Left lung (tissue), 10 donors: ENCODE results near the gene MMP24. TPM values are rescaled to one million over a fixed set of nuclear protein-coding genes. Genes with fewer than 3 reads are reported as not detected.

Source experiments
- ATAC-seq: fragments of 200-7000 bp; cut with Tn5 transposase; one replicate; pipeline ENCODE4 v1.9.1; 2020; ENCODE audit warnings: moderate library complexity
- DNase-seq, 4 donors: peaks; one replicate each; pipeline ENCODE4 v3.0.0-alpha.2; 2013 to 2020
- H3K27ac ChIP-seq, 2 donors: fragments of 200-600 bp; sonication (generic) in 1 of 2; one replicate each; pipeline versions ENCODE4 v1.5.0 to v1.8.0; 2020 to 2021
- H3K27me3 ChIP-seq, 2 donors: fragments of 200-600 bp; sonication (generic) in 1 of 2; one replicate each; pipeline versions ENCODE4 v1.5.0 to v1.8.0; 2020 to 2021
- H3K36me3 ChIP-seq, 2 donors: fragments of 200-600 bp; sonication (generic) in 1 of 2; one replicate each; pipeline versions ENCODE4 v1.5.0 to v1.8.0; 2020 to 2021
- H3K4me1 ChIP-seq, 2 donors: fragments of 200-600 bp; one replicate each; pipeline ENCODE4 v1.8.0; 2021
- H3K4me3 ChIP-seq, 2 donors: fragments of 200-600 bp; sonication (generic) in 1 of 2; one replicate each; pipeline versions ENCODE4 v1.5.0 to v1.8.0; 2020 to 2021; ENCODE audit warnings: mild to moderate bottlenecking in 1 of 2
- H3K9me3 ChIP-seq, 2 donors: fragments of 200-600 bp; sonication (generic) in 1 of 2; one replicate each; pipeline versions ENCODE4 v1.5.0 to v1.8.0; 2020 to 2021
- intact Hi-C, 2 donors: fragments of 100-400 bp; cut with DNase I; formaldehyde crosslinking; loops; one replicate each; pipeline versions ENCODE4 v1.11.2 to v1.14.2; 2022
- polyA plus RNA-seq, 6 donors: library from polyadenylated mRNA; unstranded; fragments of 120-200 nt; gene quantifications; one replicate each; pipeline ENCODE4 v1.2.1, GENCODE V29; 2013; ENCODE audit not compliant: insufficient read length in 6 of 6
- total RNA-seq, 2 donors: library from RNA; stranded (reverse); fragmentation: NEBNext Ultra II Directional; extraction: Animal tissue kit (Norgen Biotek cat#: 25700); gene quantifications; one replicate each; pipeline ENCODE4 v1.2.1, GENCODE V29; 2021
- TF ChIP-seq, protein P1 (sequence below), 2 donors: fragments of 200-600 bp; sonication (generic) in 1 of 2; IDR thresholded peaks; one replicate each; pipeline versions ENCODE4 v1.5.0 to v1.8.0; 2021; ENCODE audit warnings: antibody characterized with exemption in 2 of 2
- donor health status: DM: no; HTN: yes; CAD: no.
- donor health status: DM: no; HTN: no; CAD: no.

The MMP24 gene
- total and polyA plus RNA-seq, 8 donors = 1.3 to 24.9 (median 1.9) TPM

DNA sequence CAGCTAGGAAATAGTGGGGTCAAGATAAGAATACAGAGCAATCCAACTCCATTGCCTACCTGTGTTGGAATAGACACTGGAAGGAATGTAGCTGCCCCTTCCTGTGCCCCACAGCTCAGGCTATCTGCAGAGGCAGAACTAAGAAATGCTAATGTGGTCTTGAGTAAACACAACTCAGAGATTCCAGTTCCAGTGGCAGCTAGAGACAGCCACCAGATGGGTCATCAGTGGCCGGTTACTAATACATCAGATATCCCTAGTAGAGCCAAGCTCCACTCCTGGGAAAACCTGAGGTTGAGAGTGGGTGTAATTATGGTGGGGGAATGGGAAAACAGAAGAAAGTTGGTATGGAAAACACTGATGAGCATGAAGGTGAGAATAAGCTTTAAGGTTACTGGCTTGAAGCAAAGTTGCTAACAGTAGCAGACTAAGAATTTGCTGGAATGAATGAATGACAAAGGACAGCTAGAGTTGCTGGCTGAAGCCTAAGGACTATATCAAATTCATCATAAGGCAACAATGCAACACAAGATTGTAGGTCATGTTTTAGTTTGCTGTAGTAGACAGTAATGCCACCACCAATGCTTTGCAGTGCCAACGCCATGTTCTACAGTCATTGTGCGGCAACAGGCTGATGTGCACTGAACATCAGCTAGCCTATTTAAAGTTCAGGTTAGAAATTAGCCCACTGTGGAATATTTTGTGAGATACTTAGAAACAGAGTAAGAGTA, 94.1 kb downstream of the MMP24 start:
- Histone ChIP-seq H3K9me3 (no peaks in the 10 kb centered on the region), H3K4me1 (peaks cover under 1 to 11% of the 10 kb centered on the region in 2 donors), H3K27ac (no peak overlapping the region), H3K36me3 (no peaks in the 10 kb centered on the region), H3K4me3 (no peak overlapping the region), H3K27me3 (no peaks in the 10 kb centered on the region)
- intact Hi-C loops = no loop called here
- ATAC-seq (no peak), DNase-seq (no peak)
- TF ChIP-seq, protein P1, sequence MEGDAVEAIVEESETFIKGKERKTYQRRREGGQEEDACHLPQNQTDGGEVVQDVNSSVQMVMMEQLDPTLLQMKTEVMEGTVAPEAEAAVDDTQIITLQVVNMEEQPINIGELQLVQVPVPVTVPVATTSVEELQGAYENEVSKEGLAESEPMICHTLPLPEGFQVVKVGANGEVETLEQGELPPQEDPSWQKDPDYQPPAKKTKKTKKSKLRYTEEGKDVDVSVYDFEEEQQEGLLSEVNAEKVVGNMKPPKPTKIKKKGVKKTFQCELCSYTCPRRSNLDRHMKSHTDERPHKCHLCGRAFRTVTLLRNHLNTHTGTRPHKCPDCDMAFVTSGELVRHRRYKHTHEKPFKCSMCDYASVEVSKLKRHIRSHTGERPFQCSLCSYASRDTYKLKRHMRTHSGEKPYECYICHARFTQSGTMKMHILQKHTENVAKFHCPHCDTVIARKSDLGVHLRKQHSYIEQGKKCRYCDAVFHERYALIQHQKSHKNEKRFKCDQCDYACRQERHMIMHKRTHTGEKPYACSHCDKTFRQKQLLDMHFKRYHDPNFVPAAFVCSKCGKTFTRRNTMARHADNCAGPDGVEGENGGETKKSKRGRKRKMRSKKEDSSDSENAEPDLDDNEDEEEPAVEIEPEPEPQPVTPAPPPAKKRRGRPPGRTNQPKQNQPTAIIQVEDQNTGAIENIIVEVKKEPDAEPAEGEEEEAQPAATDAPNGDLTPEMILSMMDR (IDR thresholded peaks at IDR 0.05) = no peak

DNA sequence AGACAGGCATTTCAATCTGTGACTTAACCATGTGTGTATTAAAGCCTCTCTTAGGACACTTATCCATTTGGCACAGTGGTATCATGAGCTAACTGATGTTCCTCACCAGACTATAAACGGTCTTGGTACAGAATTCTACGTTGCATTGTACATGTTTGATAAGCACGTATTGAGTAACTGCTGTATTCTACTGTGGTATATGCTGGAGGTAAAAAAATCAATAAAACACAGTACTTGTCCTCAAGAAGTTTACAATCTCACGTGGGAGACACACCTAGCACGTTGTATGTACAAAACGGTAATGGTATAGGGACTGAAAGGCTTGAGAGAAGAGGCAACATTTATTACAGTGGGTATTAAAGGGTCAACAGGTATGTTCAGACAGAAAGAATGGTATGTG, 98.9 kb downstream of the MMP24 start:
- ATAC-seq (no peak), DNase-seq (no peak)
- H3K9me3 ChIP-seq = no peaks in the 10 kb centered on the region
- H3K27ac ChIP-seq = no peak overlapping the region
- no peaks in the 10 kb centered on the region for H3K36me3 ChIP-seq
- no peak overlapping the region for H3K4me3 ChIP-seq
- intact Hi-C loops = no loop called here
- TF ChIP-seq, protein P1 (IDR thresholded peaks at IDR 0.05) = no peak
- no peaks in the 10 kb centered on the region for H3K27me3 ChIP-seq
- peaks cover 4 to 13% of the 10 kb centered on the region in 2 donors for H3K4me1 ChIP-seq

DNA sequence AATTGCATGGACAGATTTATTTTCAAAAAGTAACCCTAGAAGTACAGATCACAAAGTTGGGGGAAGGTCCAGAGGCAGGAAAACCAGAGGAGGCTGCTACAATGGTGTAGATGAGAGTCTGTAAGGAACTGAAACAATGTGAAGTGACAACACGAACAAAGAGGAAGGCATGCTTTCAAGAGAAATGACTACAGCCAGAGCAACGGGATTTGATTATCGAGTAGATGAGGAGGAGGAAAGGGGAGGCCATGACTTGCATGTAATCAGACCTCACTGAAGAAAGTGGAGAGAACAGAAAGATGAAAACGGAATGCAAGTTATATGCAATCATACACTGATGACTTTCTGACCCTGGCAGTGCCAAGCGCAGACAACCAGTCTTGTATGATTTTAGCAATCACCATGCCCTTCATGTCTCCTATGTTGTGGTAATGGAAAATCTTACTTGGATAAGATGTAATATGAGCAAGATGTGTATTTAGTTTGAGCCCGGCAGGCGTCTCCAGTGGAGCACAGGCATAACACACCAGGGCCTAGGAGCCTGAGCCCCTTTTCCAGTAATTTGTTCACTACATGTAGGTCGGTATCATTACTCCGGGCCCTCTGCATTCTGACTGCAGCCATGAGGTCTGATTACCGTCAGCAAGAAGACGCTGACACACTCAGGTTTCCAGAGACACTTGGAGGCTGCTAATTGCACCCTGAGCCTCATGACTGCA, 99.7 kb downstream of the MMP24 start:
- Histone ChIP-seq H3K4me3 (no peak overlapping the region), H3K27ac (no peak overlapping the region), H3K36me3 (no peaks in the 10 kb centered on the region), H3K4me1 (peaks cover 4 to 13% of the 10 kb centered on the region in 2 donors), H3K27me3 (no peaks in the 10 kb centered on the region), H3K9me3 (no peaks in the 10 kb centered on the region)
- DNase-seq (no peak), ATAC-seq (no peak)
- intact Hi-C loops = no loop called here
- TF ChIP-seq, protein P1 (IDR thresholded peaks at IDR 0.05) = no peak

Other genes with a start within 250 kb of the MMP24 start
- gene TRPC4AP, start 133.9 kb upstream of the MMP24 start, total RNA-seq = 10 to 100 TPM; 67.9 to 70.8 TPM
- gene TRPC4AP, start 133.9 kb upstream of the MMP24 start, polyA plus RNA-seq = 10 to 100 TPM; 57.8 to 68.7 (median 66.1) TPM
- gene EDEM2, start 79.4 kb upstream of the MMP24 start, total RNA-seq = 10 to 100 TPM; 46.8 to 48.7 TPM
- 10 to 100 TPM; 17.6 to 22.7 (median 20.3) TPM for gene EDEM2, start 79.4 kb upstream of the MMP24 start, polyA plus RNA-seq
- gene PROCR, start 54.6 kb upstream of the MMP24 start, total RNA-seq = 10 to 100 TPM; 21.7 to 25.6 TPM
- gene PROCR, start 54.6 kb upstream of the MMP24 start, polyA plus RNA-seq = 10 to 100 TPM; 29.1 to 63.4 (median 35.9) TPM
- gene MMP24OS, start 51.4 kb downstream of the MMP24 start, total RNA-seq = 100 to 1,000 TPM in 1 of 2 donors, 10 to 100 TPM in 1; 75.7 to 109 TPM
- 10 to 100 TPM; 31.9 to 45.8 (median 38.3) TPM for gene MMP24OS, start 51.4 kb downstream of the MMP24 start, polyA plus RNA-seq
- 100 to 1,000 TPM in 1 of 2 donors, 10 to 100 TPM in 1; 96.9 to 110 TPM for gene EIF6, start 58.1 kb downstream of the MMP24 start, total RNA-seq
- gene EIF6, start 58.1 kb downstream of the MMP24 start, polyA plus RNA-seq = 100 to 1,000 TPM in 5 of 6 donors, 10 to 100 TPM in 1; 95.6 to 111 (median 107) TPM
- gene FAM83C, start 65.7 kb downstream of the MMP24 start, total RNA-seq = not detected
- gene FAM83C, start 65.7 kb downstream of the MMP24 start, polyA plus RNA-seq = not detected
- gene UQCC1, start 185.3 kb downstream of the MMP24 start, total RNA-seq = 10 to 100 TPM; 51.0 to 51.5 TPM
- 10 to 100 TPM; 50.7 to 58.2 (median 54.7) TPM for gene UQCC1, start 185.3 kb downstream of the MMP24 start, polyA plus RNA-seq
- gene GDF5, start 211.5 kb downstream of the MMP24 start, total RNA-seq = under 1 TPM; 0.52 to 0.99 TPM
- 1 to 10 TPM in 1 of 6 donors, under 1 TPM in 5; 0.47 to 1.0 (median 0.86) TPM for gene GDF5, start 211.5 kb downstream of the MMP24 start, polyA plus RNA-seq
- gene CEP250, start 228.9 kb downstream of the MMP24 start, total RNA-seq = 10 to 100 TPM; 23.4 to 27.2 TPM
- gene CEP250, start 228.9 kb downstream of the MMP24 start, polyA plus RNA-seq = 10 to 100 TPM; 65.7 to 80.0 (median 71.6) TPM